HEK293 (cell line): ENCODE data around the gene DACT2.

Experiments
- CTCF ChIA-PET: fragments of 350-600 bp; formaldehyde crosslinking; extraction: SDS; loops from one replicate; lab custom pipeline; 2021; ENCODE audit warnings: antibody characterized with exemption; lab: Yijun Ruan, JAX
- POLR2A ChIA-PET: fragments of 300-600 bp; formaldehyde crosslinking; extraction: SDS; loops from one replicate; lab custom pipeline; 2020; ENCODE audit warnings: antibody characterized with exemption, inconsistent platforms; lab: Yijun Ruan, JAX
- H3K27ac ChIP-seq: fragments of 200-500 bp; sonication (Bioruptor generic); 2 replicates; pipeline ENCODE4 v1.5.1; 2014; ENCODE audit warnings: low read depth, low read length, control low read depth, inconsistent platforms; ENCODE audit errors: extremely low read depth
- H3K36me3 ChIP-seq, 2 experiments: fragments of 200-500 bp in 1 of 2; sonication (Bioruptor generic) in 1 of 2; 1 replicate in 1 of 2; 2 replicates in 1 of 2; pipeline ENCODE4 v1.5.1; 2014 to 2017; ENCODE audit warnings: inconsistent platforms in 2 of 2, low read length in 2 of 2; ENCODE audit not compliant: control insufficient read depth in 2 of 2, insufficient read depth in 1 of 2
- H3K4me1 ChIP-seq: fragments of 200-500 bp; sonication (Bioruptor generic); 2 replicates; pipeline ENCODE4 v1.5.1; 2014; ENCODE audit warnings: mild to moderate bottlenecking, low read length, inconsistent platforms; ENCODE audit not compliant: control insufficient read depth, insufficient read depth
- H3K4me3 ChIP-seq: 2 replicates; pipeline ENCODE4 v1.5.1; 2011; ENCODE audit warnings: low read depth, mild to moderate bottlenecking, control low read depth, low read length, moderate library complexity
- H3K9me3 ChIP-seq: fragments of 200-500 bp; sonication (Bioruptor generic); 2 replicates; pipeline ENCODE4 v1.5.1; 2014; ENCODE audit warnings: low read depth, low read length, inconsistent platforms; ENCODE audit not compliant: control insufficient read depth, insufficient read depth
- KLF16 ChIP-seq: fragments of 450-650 bp; formaldehyde crosslinking; IDR thresholded peaks from 2 replicates; pipeline ENCODE4 v1.5.1; 2017; ENCODE audit warnings: missing biosample characterization, missing genetic modification characterization
- KLF9 ChIP-seq: fragments of 450-650 bp; formaldehyde crosslinking; IDR thresholded peaks from 2 replicates; pipeline ENCODE4 v1.5.1; 2016; ENCODE audit warnings: missing biosample characterization, missing genetic modification characterization, low read depth
- OVOL3 ChIP-seq: fragments of 450-650 bp; formaldehyde crosslinking; IDR thresholded peaks from 2 replicates; pipeline ENCODE4 v1.5.1; 2016; ENCODE audit warnings: missing biosample characterization, missing genetic modification characterization
- SCRT2 ChIP-seq: fragments of 450-650 bp; formaldehyde crosslinking; IDR thresholded peaks from 2 replicates; pipeline ENCODE4 v1.5.1; 2016; ENCODE audit warnings: missing biosample characterization, missing genetic modification characterization
- WT1 ChIP-seq: fragments of 450-650 bp; formaldehyde crosslinking; IDR thresholded peaks from 2 replicates; pipeline ENCODE4 v1.5.1; 2016; ENCODE audit warnings: missing biosample characterization, missing genetic modification characterization
- ZBTB17 ChIP-seq: fragments of 450-650 bp; formaldehyde crosslinking; IDR thresholded peaks from 2 replicates; pipeline ENCODE4 v1.5.1; 2016; ENCODE audit warnings: missing biosample characterization, missing genetic modification characterization
- ZBTB21 ChIP-seq: fragments of 450-650 bp; formaldehyde crosslinking; IDR thresholded peaks from 2 replicates; pipeline ENCODE4 v1.5.1; 2017; ENCODE audit warnings: missing biosample characterization, missing genetic modification characterization
- ZBTB7A ChIP-seq: fragments of 450-650 bp; formaldehyde crosslinking; IDR thresholded peaks from 2 replicates; pipeline ENCODE4 v1.5.1; 2016; ENCODE audit warnings: low read depth, missing biosample characterization, missing genetic modification characterization
- ZNF174 ChIP-seq: fragments of 450-650 bp; formaldehyde crosslinking; IDR thresholded peaks from 2 replicates; pipeline ENCODE4 v1.5.0; 2017; ENCODE audit warnings: missing biosample characterization, mild to moderate bottlenecking, missing genetic modification characterization
- ZNF274 ChIP-seq, 2 experiments: fragments of 200-500 bp in 1 of 2; fragments of 450-650 bp in 1 of 2; sonication (Bioruptor generic) in 1 of 2; formaldehyde crosslinking in 1 of 2; IDR thresholded peaks; 2 replicates each; pipeline versions ENCODE4 v1.5.1 to v1.6.1; 2014 to 2016; ENCODE audit warnings: borderline replicate concordance in 1 of 2, inconsistent platforms in 1 of 2, low read length in 1 of 2, missing biosample characterization in 1 of 2, missing genetic modification characterization in 1 of 2
- ZNF292 ChIP-seq: fragments of 450-650 bp; formaldehyde crosslinking; IDR thresholded peaks from 2 replicates; pipeline ENCODE4 v1.5.1; 2016; ENCODE audit warnings: low read depth, missing biosample characterization, missing genetic modification characterization, borderline replicate concordance
- ZNF341 ChIP-seq: fragments of 450-650 bp; formaldehyde crosslinking; IDR thresholded peaks from 2 replicates; pipeline ENCODE4; 2016; ENCODE audit warnings: low read depth, missing biosample characterization, missing genetic modification characterization
- ZNF423 ChIP-seq: fragments of 450-650 bp; formaldehyde crosslinking; IDR thresholded peaks from 2 replicates; pipeline ENCODE4 v1.5.1; 2016; ENCODE audit warnings: missing biosample characterization, missing genetic modification characterization
- ZNF473 ChIP-seq: fragments of 450-650 bp; formaldehyde crosslinking; IDR thresholded peaks from 2 replicates; pipeline ENCODE4 v1.5.1; 2017; ENCODE audit warnings: missing biosample characterization, missing genetic modification characterization
- ZNF514 ChIP-seq: fragments of 450-650 bp; formaldehyde crosslinking; IDR thresholded peaks from 2 replicates; pipeline ENCODE4 v1.5.1; 2016; ENCODE audit warnings: missing biosample characterization, missing genetic modification characterization
- ZNF596 ChIP-seq: fragments of 450-650 bp; IDR thresholded peaks from 2 replicates; pipeline ENCODE4 v1.5.0; 2018; ENCODE audit warnings: missing biosample characterization, mild to moderate bottlenecking, missing genetic modification characterization, moderate library complexity
- ZNF623 ChIP-seq: fragments of 450-650 bp; formaldehyde crosslinking; IDR thresholded peaks from 2 replicates; pipeline ENCODE4 v1.5.1; 2016; ENCODE audit warnings: missing biosample characterization, missing genetic modification characterization
- ZNF629 ChIP-seq: fragments of 450-650 bp; formaldehyde crosslinking; IDR thresholded peaks from 2 replicates; pipeline ENCODE4 v1.5.1; 2017; ENCODE audit warnings: missing biosample characterization, missing genetic modification characterization
- ZNF664 ChIP-seq: fragments of 450-650 bp; formaldehyde crosslinking; IDR thresholded peaks from 2 replicates; pipeline ENCODE4 v1.5.1; 2016; ENCODE audit warnings: missing biosample characterization, missing genetic modification characterization
- ZNF747 ChIP-seq: fragments of 450-650 bp; formaldehyde crosslinking; IDR thresholded peaks from 2 replicates; pipeline ENCODE4 v1.5.1; 2016; ENCODE audit warnings: missing biosample characterization, missing genetic modification characterization
- TF ChIP-seq, protein P1 (sequence below): fragments of 450-650 bp; IDR thresholded peaks from 2 replicates; pipeline ENCODE4 v1.5.1; 2018; ENCODE audit warnings: missing biosample characterization, mild to moderate bottlenecking, missing genetic modification characterization
- TF ChIP-seq, protein P2 (sequence below): fragments of 450-650 bp; formaldehyde crosslinking; IDR thresholded peaks from 2 replicates; pipeline ENCODE4; 2016; ENCODE audit warnings: missing biosample characterization, missing genetic modification characterization
- TF ChIP-seq, protein P3 (sequence below): fragments of 450-650 bp; formaldehyde crosslinking; IDR thresholded peaks from 2 replicates; pipeline ENCODE4 v1.5.1; 2017; ENCODE audit warnings: missing biosample characterization, missing genetic modification characterization
- TF ChIP-seq, protein P4 (sequence below): fragments of 450-650 bp; formaldehyde crosslinking; IDR thresholded peaks from 2 replicates; pipeline ENCODE4 v1.5.1; 2016; ENCODE audit warnings: missing biosample characterization, missing genetic modification characterization

The DACT2 gene

DNA sequence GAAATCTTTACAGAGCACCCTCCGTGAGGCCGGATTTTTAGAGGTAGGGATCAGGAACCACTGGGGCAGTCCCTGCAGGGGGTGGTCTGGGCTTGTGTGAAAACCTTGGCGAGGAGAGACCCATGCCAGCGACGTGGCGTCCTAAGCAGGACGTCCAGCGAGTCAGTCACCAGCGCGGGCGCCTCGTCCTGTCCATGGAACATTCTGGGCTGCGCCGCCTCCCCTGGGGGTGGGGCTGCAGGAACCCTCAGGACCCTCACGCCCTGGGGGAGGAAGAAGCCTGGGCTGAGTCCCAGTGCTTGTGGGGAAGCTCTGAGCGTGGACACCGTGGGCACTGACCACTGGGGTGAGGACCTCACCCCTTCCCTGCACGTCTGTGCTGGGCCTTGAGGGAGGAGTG, 25.7 kb upstream of the DACT2 start:
- TF ChIP-seq ZBTB21 (tag by site-specific recombination) (no peak), ZNF514 (tag by site-specific recombination) (no peak), ZNF596 (tag by site-specific recombination) (no peak), SCRT2 (no peak), ZBTB17 (tag by site-specific recombination) (no peak), ZBTB7A (tag by site-specific recombination) (no peak), ZNF274 (IDR thresholded peaks at IDR 0.05; ENCODE audit: low read length) (no peak), ZNF274 (tag by site-specific recombination; IDR thresholded peaks at IDR 0.05; ENCODE audit: borderline replicate concordance) (no peak), KLF9 (tag by site-specific recombination) (no peak)
- TF ChIP-seq, all 188 proteins: peak for 0

DNA sequence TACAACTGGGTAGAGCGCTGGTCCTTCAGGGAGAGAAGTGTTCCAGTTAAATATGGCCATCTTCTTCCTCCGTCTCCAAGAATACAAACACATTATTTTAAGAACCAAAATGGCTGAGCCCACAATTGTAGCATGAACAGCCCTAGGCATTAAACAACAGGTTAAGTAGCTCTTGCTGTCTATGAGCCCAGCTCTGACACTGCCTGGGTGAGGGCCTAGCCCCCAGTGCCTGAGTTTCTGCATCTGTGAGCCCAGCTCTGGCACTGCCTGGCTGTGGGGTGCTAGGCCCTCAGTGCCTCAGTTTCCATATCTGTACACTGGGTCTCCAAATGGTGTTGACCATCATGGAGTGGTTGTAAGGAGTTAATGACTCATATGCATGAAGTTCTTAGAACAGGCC, 24.8 kb upstream of the DACT2 start:
- Histone ChIP-seq H3K4me3 (no peak overlapping the region), H3K36me3 (no peaks in the 10 kb centered on the region), H3K4me1 (no peaks in the 10 kb centered on the region), H3K27ac (no peak overlapping the region), H3K9me3 (no peaks in the 10 kb centered on the region)
- TF ChIP-seq ZNF664 (tag by site-specific recombination) (no peak), ZNF473 (no peak), ZNF629 (tag by site-specific recombination) (no peak), ZNF341 (tag by site-specific recombination) (no peak), WT1 (tag by site-specific recombination) (no peak), ZNF623 (tag by site-specific recombination) (no peak), KLF16 (tag by site-specific recombination) (no peak), ZNF747 (no peak), OVOL3 (tag by site-specific recombination) (no peak), ZNF174 (tag by site-specific recombination) (no peak), ZNF292 (tag by site-specific recombination) (no peak), ZNF423 (tag by site-specific recombination) (no peak)
- TF ChIP-seq, protein P1, sequence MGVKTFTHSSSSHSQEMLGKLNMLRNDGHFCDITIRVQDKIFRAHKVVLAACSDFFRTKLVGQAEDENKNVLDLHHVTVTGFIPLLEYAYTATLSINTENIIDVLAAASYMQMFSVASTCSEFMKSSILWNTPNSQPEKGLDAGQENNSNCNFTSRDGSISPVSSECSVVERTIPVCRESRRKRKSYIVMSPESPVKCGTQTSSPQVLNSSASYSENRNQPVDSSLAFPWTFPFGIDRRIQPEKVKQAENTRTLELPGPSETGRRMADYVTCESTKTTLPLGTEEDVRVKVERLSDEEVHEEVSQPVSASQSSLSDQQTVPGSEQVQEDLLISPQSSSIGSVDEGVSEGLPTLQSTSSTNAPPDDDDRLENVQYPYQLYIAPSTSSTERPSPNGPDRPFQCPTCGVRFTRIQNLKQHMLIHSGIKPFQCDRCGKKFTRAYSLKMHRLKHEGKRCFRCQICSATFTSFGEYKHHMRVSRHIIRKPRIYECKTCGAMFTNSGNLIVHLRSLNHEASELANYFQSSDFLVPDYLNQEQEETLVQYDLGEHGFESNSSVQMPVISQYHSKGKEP (tag by site-specific recombination), result no peak
- TF ChIP-seq, protein P2, sequence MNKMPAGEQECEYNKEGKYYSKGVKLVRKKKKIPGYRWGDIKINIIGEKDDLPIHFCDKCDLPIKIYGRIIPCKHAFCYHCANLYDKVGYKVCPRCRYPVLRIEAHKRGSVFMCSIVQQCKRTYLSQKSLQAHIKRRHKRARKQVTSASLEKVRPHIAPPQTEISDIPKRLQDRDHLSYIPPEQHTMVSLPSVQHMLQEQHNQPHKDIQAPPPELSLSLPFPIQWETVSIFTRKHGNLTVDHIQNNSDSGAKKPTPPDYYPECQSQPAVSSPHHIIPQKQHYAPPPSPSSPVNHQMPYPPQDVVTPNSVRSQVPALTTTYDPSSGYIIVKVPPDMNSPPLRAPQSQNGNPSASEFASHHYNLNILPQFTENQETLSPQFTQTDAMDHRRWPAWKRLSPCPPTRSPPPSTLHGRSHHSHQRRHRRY (tag by site-specific recombination), result no peak
- TF ChIP-seq, protein P3, sequence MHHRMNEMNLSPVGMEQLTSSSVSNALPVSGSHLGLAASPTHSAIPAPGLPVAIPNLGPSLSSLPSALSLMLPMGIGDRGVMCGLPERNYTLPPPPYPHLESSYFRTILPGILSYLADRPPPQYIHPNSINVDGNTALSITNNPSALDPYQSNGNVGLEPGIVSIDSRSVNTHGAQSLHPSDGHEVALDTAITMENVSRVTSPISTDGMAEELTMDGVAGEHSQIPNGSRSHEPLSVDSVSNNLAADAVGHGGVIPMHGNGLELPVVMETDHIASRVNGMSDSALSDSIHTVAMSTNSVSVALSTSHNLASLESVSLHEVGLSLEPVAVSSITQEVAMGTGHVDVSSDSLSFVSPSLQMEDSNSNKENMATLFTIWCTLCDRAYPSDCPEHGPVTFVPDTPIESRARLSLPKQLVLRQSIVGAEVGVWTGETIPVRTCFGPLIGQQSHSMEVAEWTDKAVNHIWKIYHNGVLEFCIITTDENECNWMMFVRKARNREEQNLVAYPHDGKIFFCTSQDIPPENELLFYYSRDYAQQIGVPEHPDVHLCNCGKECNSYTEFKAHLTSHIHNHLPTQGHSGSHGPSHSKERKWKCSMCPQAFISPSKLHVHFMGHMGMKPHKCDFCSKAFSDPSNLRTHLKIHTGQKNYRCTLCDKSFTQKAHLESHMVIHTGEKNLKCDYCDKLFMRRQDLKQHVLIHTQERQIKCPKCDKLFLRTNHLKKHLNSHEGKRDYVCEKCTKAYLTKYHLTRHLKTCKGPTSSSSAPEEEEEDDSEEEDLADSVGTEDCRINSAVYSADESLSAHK (tag by site-specific recombination), result no peak
- TF ChIP-seq, protein P4, sequence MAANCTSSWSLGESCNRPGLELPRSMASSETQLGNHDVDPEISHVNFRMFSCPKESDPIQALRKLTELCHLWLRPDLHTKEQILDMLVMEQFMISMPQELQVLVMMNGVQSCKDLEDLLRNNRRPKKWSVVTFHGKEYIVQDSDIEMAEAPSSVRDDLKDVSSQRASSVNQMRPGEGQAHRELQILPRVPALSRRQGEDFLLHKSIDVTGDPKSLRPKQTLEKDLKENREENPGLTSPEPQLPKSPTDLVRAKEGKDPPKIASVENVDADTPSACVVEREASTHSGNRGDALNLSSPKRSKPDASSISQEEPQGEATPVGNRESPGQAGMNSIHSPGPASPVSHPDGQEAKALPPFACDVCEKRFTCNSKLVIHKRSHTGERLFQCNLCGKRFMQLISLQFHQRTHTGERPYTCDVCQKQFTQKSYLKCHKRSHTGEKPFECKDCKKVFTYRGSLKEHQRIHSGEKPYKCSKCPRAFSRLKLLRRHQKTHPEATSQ (tag by site-specific recombination), result no peak
- CTCF ChIA-PET, result interaction anchor here (0.6 kb wide), 1 partner anchor 683 kb away, joined by 3 read pairs; no protein-coding TSS in a partner anchor
- POLR2A ChIA-PET, result no interaction called here

More for the DNA sequence above, 25.7 kb upstream of the DACT2 start:
- Histone ChIP-seq H3K9me3 (no peaks in the 10 kb centered on the region), H3K4me1 (no peaks in the 10 kb centered on the region), H3K36me3 (no peaks in the 10 kb centered on the region), H3K27ac (no peak overlapping the region), H3K4me3 (no peak overlapping the region)
- POLR2A ChIA-PET, result no interaction called here
- CTCF ChIA-PET, result interaction anchor here (0.7 kb wide), 1 partner anchor 292 kb away, joined by 4 read pairs; no protein-coding TSS in a partner anchor
